Lung (tissue), 12 donors: ENCODE data around the gene LMAN2. TPM values are rescaled to one million over a fixed set of nuclear protein-coding genes. Genes with fewer than 3 reads are reported as not detected.
"Not testable (repeated sequence)": the region's sequence is repeated elsewhere in the genome, so short reads cannot be mapped to it uniquely, and the experiment has no call there.

Source experiments
- ATAC-seq: fragments of 200-7000 bp; cut with Tn5 transposase; one replicate; pipeline ENCODE4 v1.9.1; 2020; ENCODE audit warnings: moderate number of reproducible peaks; ENCODE audit not compliant: insufficient read depth, low FRiP score
- DNase-seq, 3 donors: peaks; one replicate each; pipeline ENCODE4 v3.0.0-alpha.2; 2013 to 2017
- H3K27ac ChIP-seq, 2 donors: one replicate each; pipeline ENCODE4 v1.5.1; 2013; ENCODE audit warnings: mild to moderate bottlenecking in 2 of 2, moderate library complexity in 2 of 2, control low read depth in 1 of 2, inconsistent platforms in 1 of 2, low read depth in 1 of 2, low read length in 1 of 2
- H3K27me3 ChIP-seq, 3 donors: one replicate each; pipeline ENCODE4 v1.5.1; 2013; ENCODE audit warnings: low read length in 2 of 3; ENCODE audit not compliant: control insufficient read depth in 3 of 3, insufficient read depth in 3 of 3
- H3K36me3 ChIP-seq, 4 donors: one replicate each; pipeline ENCODE4 v1.5.1; 2013; ENCODE audit warnings: low read length in 4 of 4, mild to moderate bottlenecking in 1 of 4, moderate library complexity in 1 of 4; ENCODE audit not compliant: control insufficient read depth in 4 of 4, insufficient read depth in 4 of 4
- H3K4me1 ChIP-seq, 5 donors: one replicate each; pipeline ENCODE4 v1.5.1; 2013; ENCODE audit warnings: low read length in 5 of 5, mild to moderate bottlenecking in 2 of 5, moderate library complexity in 1 of 5; ENCODE audit not compliant: control insufficient read depth in 5 of 5, insufficient read depth in 5 of 5
- H3K4me3 ChIP-seq: one replicate; pipeline ENCODE4 v1.5.1; 2013; ENCODE audit warnings: mild to moderate bottlenecking, control low read depth, moderate library complexity
- H3K9ac ChIP-seq, 2 donors: one replicate each; pipeline ENCODE4 v1.5.1; 2013; ENCODE audit warnings: low read length in 2 of 2, control low read depth in 1 of 2; ENCODE audit not compliant: insufficient read depth in 1 of 2
- H3K9me3 ChIP-seq, 4 donors: one replicate each; pipeline ENCODE4 v1.5.1; 2013; ENCODE audit warnings: low read length in 3 of 4, mild to moderate bottlenecking in 1 of 4, moderate library complexity in 1 of 4; ENCODE audit not compliant: control insufficient read depth in 4 of 4, insufficient read depth in 3 of 4
- whole genome bisulfite sequencing, 2 donors: extraction: QIAGEN DNeasy Blood & Tissue Kit; methylation state at CpG; one replicate each; pipeline ENCODE4 v1.1.7; 2013; 5-methylcytosine and 5-hydroxymethylcytosine counted together
- polyA plus RNA-seq, 2 donors: library from polyadenylated mRNA; stranded (reverse); fragments of 200-250 nt; gene quantifications; one replicate each; pipeline ENCODE4 v1.2.1, GENCODE V29; 2013
- total RNA-seq, 2 donors: library from RNA; depleted of rRNA in 1 of 2; stranded (reverse); fragments of >200 nt in 1 of 2; gene quantifications; one replicate each; pipeline ENCODE4 v1.2.1, GENCODE V29; 2014 to 2021
- TF ChIP-seq, protein P1 (sequence below): IDR thresholded peaks from 2 replicates; pipeline ENCODE4 v1.5.1; 2012; ENCODE audit warnings: mild to moderate bottlenecking; ENCODE audit errors: control extremely low read depth, extremely low read depth
- donor health status: control.
- donor health status: control.
- donor health status: Bipolar disorder and iron deficiency.
- donor health status: healthy.
- donor health status: DM: yes; HTN: yes; CAD: no.

Gene LMAN2
- total and polyA plus RNA-seq, 4 donors, result 101 to 316 (median 181) TPM

DNA sequence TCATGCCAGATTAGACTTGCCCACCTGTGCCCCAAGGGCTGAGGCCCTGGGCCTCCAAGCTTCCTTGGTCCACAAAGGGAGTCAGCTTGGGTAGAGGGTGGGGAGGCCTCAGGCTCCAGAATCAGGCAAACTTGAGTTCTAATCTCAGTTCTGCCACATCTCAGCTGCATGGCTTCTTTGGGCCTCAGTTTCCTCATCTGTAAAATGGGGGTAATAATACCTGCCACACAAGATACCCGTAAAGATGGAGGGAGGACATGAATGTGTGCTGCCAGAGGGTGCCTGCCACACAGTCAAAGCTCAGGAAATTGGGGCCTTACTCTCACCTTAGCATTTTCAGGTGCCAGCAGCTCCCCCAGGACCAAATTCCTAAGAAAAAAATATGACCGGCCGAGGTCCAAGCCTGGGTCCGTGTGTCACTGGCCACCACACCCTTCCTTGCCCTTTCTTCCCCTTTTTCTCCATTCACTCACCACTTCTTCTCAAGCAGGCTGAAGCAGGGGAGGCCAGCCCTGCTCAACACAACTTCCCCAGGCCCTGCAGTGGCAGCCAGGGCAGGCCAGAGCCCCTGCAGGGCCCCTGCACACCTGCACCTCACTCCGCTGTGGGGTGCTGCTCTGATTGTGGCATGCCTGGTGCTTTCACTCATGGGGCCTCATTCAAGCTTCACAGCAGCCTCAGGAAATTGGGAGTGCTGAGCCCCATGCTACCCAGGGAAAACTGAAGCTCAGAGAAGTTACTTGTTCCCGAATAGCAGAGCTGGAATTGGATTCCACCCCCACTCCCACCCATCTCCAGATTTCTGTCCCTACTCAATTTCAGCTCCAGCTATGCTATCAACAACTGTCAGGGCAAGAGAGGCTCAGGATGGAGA lies 10.2 kb upstream of the LMAN2 start:
- Histone ChIP-seq H3K4me1 (peaks cover 0 to 17% (median 6%) of the 10 kb centered on the region in 5 donors), H3K27me3 (peaks cover 0 to 3% (median 0%) of the 10 kb centered on the region in 3 donors), H3K9me3 (no peaks in the 10 kb centered on the region), H3K36me3 (no peaks in the 10 kb centered on the region), H3K9ac (no peak overlapping the region), H3K27ac (no peak overlapping the region), H3K4me3 (no peak overlapping the region)
- no peak for ATAC-seq
- TF ChIP-seq, protein P1, sequence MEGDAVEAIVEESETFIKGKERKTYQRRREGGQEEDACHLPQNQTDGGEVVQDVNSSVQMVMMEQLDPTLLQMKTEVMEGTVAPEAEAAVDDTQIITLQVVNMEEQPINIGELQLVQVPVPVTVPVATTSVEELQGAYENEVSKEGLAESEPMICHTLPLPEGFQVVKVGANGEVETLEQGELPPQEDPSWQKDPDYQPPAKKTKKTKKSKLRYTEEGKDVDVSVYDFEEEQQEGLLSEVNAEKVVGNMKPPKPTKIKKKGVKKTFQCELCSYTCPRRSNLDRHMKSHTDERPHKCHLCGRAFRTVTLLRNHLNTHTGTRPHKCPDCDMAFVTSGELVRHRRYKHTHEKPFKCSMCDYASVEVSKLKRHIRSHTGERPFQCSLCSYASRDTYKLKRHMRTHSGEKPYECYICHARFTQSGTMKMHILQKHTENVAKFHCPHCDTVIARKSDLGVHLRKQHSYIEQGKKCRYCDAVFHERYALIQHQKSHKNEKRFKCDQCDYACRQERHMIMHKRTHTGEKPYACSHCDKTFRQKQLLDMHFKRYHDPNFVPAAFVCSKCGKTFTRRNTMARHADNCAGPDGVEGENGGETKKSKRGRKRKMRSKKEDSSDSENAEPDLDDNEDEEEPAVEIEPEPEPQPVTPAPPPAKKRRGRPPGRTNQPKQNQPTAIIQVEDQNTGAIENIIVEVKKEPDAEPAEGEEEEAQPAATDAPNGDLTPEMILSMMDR, result no peak
- no peak for DNase-seq
- 30 to 70% methylated on average over 6 of the region's 6 CpGs for WGBS, 2 donors

DNA sequence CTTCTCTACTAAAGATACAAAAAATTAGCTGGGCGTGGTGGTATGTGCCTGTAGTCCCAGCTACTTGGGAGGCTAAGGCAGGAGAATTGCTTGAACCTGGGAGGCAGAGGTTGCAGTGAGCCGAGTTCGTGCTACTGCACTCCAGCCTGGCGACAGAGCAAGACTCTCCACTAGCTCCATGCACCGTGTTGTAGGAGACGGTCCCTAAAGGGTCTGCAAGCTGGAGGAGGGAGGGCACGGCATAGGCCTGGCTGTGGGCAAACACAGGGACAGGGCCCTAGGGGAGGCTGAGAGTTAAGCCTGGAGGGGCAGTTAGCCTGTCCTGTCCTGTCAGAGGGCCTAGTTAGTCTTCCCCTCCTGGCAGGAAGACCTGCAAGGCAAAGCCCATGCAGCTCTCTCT lies 9.3 kb upstream of the LMAN2 start:
- DNase-seq, H3K4me1 ChIP-seq, H3K9ac ChIP-seq, ATAC-seq, H3K36me3 ChIP-seq, H3K4me3 ChIP-seq, H3K27ac ChIP-seq, H3K9me3 ChIP-seq, H3K27me3 ChIP-seq: not testable (repeated sequence)
- 94 to 100% methylated on average over 7 of the region's 7 CpGs for WGBS, 2 donors

DNA sequence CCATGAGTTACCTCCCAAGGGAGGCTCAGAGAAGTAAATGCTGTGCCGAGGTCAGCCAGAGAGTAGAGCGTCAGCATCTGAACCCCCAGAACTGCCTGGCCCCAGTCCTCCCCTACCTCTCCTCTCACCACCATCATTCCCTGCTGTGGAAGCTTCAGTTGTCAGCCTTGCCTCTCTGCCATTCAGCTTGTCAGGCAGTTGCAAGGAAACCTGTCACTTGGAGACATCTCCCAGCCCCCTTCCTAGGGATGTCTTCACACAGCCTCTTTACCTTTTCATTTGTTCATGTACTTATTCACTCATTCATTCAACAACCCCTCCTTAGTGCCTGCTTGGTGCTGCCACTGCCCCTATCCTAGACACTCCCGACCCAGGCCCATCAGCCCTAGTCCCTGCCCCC lies 8.4 kb upstream of the LMAN2 start:
- 90 to 91% methylated on average over 3 of the region's 3 CpGs for WGBS, 2 donors
- Histone ChIP-seq H3K27me3 (peaks cover 0 to 5% (median 0%) of the 10 kb centered on the region in 3 donors), H3K9ac (no peak overlapping the region), H3K4me1 (peaks cover 0 to 8% (median 2%) of the 10 kb centered on the region in 5 donors), H3K4me3 (no peak overlapping the region), H3K9me3 (no peaks in the 10 kb centered on the region), H3K27ac (no peak overlapping the region), H3K36me3 (no peaks in the 10 kb centered on the region)
- ATAC-seq, result no peak
- DNase-seq, result no peak
- TF ChIP-seq, protein P1, result no peak

DNA sequence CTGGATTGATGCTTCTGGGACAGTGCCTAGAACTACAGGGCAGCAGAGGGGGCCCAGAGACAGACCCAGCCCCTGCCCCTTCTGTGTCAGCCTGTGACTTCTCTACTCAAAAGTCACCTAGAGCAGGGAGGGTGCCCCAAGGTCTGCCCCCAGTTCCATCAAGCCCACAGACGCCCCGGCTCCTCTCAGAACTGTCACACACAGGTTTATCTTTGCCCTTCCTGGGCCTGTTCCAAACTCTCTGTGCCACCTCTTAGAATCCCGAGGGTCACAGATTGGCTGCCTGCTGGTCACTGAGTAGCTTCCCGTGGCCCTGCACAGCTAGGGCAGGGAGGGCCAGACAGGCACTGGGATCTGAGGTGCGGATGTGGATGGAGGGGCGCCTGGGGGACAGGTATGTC lies 8.0 kb upstream of the LMAN2 start:
- DNase-seq, result no peak

More for the DNA sequence above, 8.0 kb upstream of the LMAN2 start:
- H3K9me3 ChIP-seq, result no peaks in the 10 kb centered on the region
- peaks cover 0 to 8% (median 3%) of the 10 kb centered on the region in 5 donors for H3K4me1 ChIP-seq
- WGBS, 2 donors, result 82 to 87% methylated on average over 6 of the region's 6 CpGs
- H3K36me3 ChIP-seq, result no peaks in the 10 kb centered on the region
- no peak for ATAC-seq
- H3K9ac ChIP-seq, result no peak overlapping the region
- H3K27ac ChIP-seq, result no peak overlapping the region
- H3K4me3 ChIP-seq, result no peak overlapping the region
- peaks cover 0 to 5% (median 0%) of the 10 kb centered on the region in 3 donors for H3K27me3 ChIP-seq
- TF ChIP-seq, protein P1, result no peak
